GM12865 (cell line): Measurements from ENCODE around the gene CASZ1.

Experiments
- DNase-seq: peaks from one replicate; pipeline ENCODE4 v3.0.0; 2010; ENCODE audit warnings: low read depth
- H3K4me3 ChIP-seq: 2 replicates; pipeline ENCODE4 v1.5.1; 2011; ENCODE audit warnings: mild to moderate bottlenecking, low read depth, low read length, control low read depth
- TF ChIP-seq, protein P1 (sequence below): IDR thresholded peaks from 2 replicates; pipeline ENCODE4 v1.5.1; 2011; ENCODE audit warnings: low read length, control low read depth, low read depth, inconsistent platforms; ENCODE audit not compliant: insufficient read depth; ENCODE audit errors: missing control alignments

The CASZ1 gene

DNA sequence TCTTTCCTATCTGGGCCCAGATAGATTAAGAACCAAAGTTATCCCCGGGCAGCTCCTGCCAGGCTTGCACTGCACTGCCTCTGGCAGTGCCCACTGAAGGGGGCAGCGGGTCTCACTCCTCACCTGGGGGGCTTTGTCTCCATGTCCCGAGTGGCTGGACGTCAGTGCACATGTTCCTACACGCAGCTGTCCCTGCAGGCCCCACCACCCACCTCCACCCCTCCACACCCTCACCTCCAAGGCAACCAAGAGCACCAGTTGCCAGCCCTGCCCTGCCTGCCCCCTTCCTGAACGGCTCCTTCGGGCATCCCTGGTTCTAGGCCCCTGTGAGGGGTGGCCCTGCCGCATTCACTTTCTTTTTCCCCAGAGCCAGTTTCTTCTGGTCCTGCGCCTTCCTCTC lies 174.5 kb downstream of the CASZ1 start:
- H3K4me3 ChIP-seq, result no peak overlapping the region
- TF ChIP-seq, protein P1, sequence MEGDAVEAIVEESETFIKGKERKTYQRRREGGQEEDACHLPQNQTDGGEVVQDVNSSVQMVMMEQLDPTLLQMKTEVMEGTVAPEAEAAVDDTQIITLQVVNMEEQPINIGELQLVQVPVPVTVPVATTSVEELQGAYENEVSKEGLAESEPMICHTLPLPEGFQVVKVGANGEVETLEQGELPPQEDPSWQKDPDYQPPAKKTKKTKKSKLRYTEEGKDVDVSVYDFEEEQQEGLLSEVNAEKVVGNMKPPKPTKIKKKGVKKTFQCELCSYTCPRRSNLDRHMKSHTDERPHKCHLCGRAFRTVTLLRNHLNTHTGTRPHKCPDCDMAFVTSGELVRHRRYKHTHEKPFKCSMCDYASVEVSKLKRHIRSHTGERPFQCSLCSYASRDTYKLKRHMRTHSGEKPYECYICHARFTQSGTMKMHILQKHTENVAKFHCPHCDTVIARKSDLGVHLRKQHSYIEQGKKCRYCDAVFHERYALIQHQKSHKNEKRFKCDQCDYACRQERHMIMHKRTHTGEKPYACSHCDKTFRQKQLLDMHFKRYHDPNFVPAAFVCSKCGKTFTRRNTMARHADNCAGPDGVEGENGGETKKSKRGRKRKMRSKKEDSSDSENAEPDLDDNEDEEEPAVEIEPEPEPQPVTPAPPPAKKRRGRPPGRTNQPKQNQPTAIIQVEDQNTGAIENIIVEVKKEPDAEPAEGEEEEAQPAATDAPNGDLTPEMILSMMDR, result no peak
- no peak for DNase-seq

DNA sequence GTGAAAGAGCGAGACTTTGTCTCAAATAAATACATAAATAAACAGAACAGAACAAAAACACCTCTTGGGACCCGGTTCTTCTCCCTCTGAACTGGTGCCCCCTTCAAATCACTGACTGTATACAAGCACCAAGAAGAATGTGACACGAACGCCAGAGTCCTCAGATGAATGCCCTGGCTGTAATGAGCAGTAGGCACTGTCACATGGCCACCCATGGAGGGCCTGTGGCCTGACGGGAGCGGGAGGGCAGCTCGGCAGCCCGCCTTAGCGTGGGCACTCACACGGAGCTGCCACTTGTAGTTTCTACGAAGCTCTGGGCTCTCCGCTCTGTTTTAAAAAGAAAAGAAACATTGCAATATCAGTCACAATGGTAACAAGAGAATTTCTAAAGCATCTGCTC lies 175.7 kb downstream of the CASZ1 start:
- DNase-seq, result no peak
- TF ChIP-seq, protein P1, result no peak

DNA sequence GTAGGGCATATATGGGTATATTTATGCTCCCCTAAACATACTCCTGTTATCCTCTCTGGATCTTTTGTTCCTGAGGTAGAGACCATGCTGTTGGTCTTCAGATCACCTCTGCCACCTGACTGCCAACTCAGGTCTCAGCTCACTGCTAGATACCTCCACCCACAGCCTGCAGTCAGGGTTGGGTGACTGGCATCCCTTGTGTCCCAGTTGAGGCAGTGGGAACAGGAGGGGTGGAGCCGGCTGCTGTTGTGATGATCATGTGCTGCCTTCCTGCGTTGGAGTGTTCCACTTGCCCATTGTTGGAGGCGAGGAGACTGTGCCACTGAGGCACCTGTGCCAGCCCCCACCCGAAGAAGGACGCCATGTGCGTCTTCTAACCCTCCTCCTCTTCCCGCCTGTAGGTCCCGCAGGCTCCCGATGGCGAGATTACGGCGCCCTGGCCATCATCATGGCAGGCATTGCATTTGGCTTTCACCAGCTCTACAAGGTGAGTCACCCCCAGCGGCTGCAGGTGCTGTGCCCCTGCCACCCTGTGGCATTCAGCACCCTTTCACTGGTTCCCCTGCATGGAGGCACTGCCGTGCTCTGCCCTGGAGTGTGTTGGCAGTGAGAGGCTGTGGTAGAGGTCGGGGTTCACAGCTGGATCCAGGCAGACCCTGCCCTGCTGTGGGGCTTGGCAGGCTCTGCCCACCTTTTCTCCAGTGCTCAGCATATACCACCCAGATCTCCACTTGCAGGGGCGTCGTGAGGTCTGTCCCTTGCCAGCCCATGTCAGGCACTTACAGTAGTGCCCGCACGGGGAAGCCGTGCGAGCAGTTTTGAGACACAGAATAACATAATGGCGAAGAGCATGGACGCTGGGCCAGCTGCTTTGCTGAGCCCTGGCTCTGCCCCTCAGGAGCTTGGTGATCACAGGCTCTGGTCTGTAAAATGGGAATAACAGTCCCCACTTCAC lies 178.2 kb downstream of the CASZ1 start:
- no peak overlapping the region for H3K4me3 ChIP-seq
- DNase-seq, result no peak
- TF ChIP-seq, protein P1, result no peak

More for the DNA sequence above, 175.7 kb downstream of the CASZ1 start:
- no peak overlapping the region for H3K4me3 ChIP-seq

DNA sequence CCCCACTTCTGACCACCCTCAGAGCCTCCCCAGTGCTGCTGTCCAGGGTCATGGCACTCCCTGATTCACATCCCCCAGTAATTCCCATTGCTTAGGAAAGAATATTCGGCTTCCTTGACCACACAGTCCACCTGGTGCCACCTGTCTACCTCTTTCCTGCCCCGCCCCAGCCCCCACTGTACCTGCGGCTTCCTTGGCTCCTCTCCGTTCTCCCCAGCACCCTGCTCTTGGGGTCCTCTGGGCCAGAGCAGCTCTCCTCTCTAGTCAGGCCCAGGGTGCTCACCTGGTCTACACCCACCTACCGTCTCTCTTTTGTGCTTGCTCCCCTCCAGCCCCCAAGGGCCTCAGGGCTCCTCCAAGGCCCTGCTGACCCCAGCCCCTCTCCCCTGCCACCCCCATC lies 179.1 kb downstream of the CASZ1 start:
- TF ChIP-seq, protein P1, result no peak
- DNase-seq, result no peak
- H3K4me3 ChIP-seq, result no peak overlapping the region

DNA sequence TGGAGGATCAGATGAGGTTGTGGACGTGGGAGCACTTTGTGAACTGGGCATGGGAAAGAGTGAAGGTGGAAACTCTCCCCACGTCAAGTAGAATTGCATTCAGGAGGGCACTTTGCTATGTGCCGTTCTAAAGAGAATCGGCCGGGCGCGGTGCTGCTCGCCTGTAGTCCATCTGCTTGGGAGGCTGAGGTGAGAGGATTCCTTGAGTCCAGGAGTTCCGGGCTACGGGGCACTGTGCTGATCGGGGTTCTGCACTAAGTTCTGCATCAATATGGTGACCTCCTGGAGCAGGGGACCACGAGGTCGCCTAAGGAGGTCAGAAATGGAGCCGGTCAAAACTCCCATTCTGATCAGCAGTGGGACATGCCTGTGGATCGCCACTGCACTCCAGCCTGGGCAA lies 179.8 kb downstream of the CASZ1 start:
- no peak overlapping the region for H3K4me3 ChIP-seq
- DNase-seq, result no peak
- TF ChIP-seq, protein P1, result no peak

DNA sequence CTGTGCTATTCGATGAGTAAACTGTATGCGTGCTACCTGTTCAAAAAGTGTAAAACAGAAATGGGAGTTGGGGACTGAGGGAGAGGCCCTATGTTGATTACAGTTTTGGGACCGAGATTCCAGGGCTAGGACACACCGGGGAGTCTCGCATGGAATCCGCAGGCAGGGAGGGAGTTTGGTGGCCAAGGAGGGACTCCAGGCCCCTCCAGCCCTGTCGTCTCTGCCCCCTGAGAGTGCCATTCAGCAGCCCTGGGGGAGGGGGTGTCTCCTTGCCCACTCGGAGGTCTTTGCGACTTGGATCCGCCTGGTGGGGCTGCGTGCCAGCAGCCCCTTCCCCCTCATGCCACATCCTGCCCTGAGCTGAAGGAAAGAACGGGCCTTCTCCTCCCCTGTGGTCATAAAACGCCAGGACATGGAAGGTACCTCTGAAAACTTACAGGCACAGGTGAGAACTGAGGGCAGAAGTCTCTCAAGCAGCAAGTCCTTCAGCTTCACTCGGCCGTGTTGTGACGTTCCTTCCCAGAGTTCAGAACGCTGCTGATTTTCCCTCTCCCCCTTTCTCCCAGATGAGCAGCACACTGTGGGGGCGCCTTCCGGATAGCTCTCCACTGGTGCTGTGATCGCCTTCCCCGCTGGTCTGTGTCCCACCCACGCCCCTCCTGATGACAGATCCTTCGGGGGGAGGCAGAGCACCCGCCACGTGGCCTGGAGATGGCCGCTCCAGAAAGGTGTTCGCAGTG lies 180.3 kb downstream of the CASZ1 start:
- TF ChIP-seq, protein P1, result no peak

DNA sequence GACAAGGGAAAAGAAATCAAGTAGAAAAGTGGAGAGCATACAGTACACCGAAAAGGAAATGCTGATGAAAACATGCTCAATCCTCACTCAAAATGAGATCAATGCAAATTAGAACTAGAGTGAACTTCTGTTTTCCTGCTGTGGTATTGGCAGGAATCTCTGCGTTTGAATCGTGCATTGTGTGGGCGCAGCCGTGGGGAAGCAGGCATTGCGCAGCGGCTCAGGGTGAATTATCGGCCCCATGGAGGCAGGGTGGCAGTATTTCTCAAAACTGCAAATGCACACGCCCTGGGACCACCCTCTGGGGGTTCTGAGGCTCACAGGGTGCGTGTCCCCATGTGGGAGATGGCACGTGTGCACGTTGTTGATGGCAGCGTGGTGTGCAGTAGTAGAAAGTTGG lies 181.1 kb downstream of the CASZ1 start:
- no peak for DNase-seq
- TF ChIP-seq, protein P1, result no peak

More for the DNA sequence above, 180.3 kb downstream of the CASZ1 start:
- H3K4me3 ChIP-seq, result no peak overlapping the region
- DNase-seq, result no peak

More for the DNA sequence above, 181.1 kb downstream of the CASZ1 start:
- H3K4me3 ChIP-seq, result no peak overlapping the region
